Measurements from ENCODE around the gene MBOAT1. TPM values are rescaled to one million over a fixed set of nuclear protein-coding genes. Genes with fewer than 3 reads are reported as not detected.

The MBOAT1 gene
- polyA plus RNA-seq, 1 donor from 2014 or later: not detected

- TF ChIP-seq CTCF (IDR thresholded peaks at IDR 0.05; ENCODE audit: poor library complexity, severe bottlenecking): no peak
Observed at GRCh38 chr6:20175810-20176410, 36.4 kb downstream of the MBOAT1 start (continued).

GRCh38 chr6:20173833-20174792 lies 38.2 kb downstream of the MBOAT1 start:
- H3K27ac ChIP-seq (ENCODE audit: low read length): no peak overlapping the region
- no peaks in the 10 kb centered on the region for H3K9me2 ChIP-seq (ENCODE audit: insufficient read depth, low read length)
- H2AFZ ChIP-seq (ENCODE audit: low read depth, low read length): no peak overlapping the region
- H4K20me1 ChIP-seq (ENCODE audit: insufficient read depth): no peaks in the 10 kb centered on the region
- TF ChIP-seq CTCF (IDR thresholded peaks at IDR 0.05; ENCODE audit: poor library complexity, severe bottlenecking) (no peak), POLR2AphosphoS5 (IDR thresholded peaks at IDR 0.05) (no peak), EZH2 (IDR thresholded peaks at IDR 0.05; ENCODE audit: borderline replicate concordance, insufficient read depth, low read length, poor library complexity, severe bottlenecking) (no peak), RAD21 (conservative IDR thresholded peaks at IDR 0.05) (no peak), SMC3 (conservative IDR thresholded peaks at IDR 0.05; ENCODE audit: poor library complexity) (no peak), REST (IDR thresholded peaks at IDR 0.05; ENCODE audit: borderline replicate concordance) (no peak), MXI1 (conservative IDR thresholded peaks at IDR 0.05; ENCODE audit: poor library complexity, severe bottlenecking) (no peak), EP300 (conservative IDR thresholded peaks at IDR 0.05; ENCODE audit: poor library complexity, severe bottlenecking) (no peak)
- no peaks in the 10 kb centered on the region for H3K36me3 ChIP-seq (ENCODE audit: insufficient read depth, low read length)
- no peak overlapping the region for H3K4me2 ChIP-seq (ENCODE audit: low read length)
- no peaks in the 10 kb centered on the region for H3K9me3 ChIP-seq (ENCODE audit: low read length)
- H3K79me2 ChIP-seq (replicated peaks; ENCODE audit: insufficient read depth, low read length): no peaks in the 10 kb centered on the region
- no peaks in the 10 kb centered on the region for H3K27me3 ChIP-seq (ENCODE audit: insufficient read depth, low read depth, low read length)
- H3K4me3 ChIP-seq (ENCODE audit: low read length): no peak overlapping the region
- no peak overlapping the region for H3K9ac ChIP-seq (ENCODE audit: low read length)
- H3F3A ChIP-seq (ENCODE audit: insufficient read depth, low read length, poor library complexity, severe bottlenecking): no peaks in the 10 kb centered on the region
